Immature natural killer cell (primary cell): ENCODE results near the gene EPHB6. TPM values are rescaled to one million over a fixed set of nuclear protein-coding genes. Genes with fewer than 3 reads are reported as not detected.

ENCODE experiments used
- DNase-seq, 3 donors: peaks; one replicate each; pipeline ENCODE4 v3.0.0; 2022; ENCODE audit warnings: mixed read lengths in 1 of 3
- H3K27ac Mint-ChIP-seq, 6 donors: one replicate each; pipeline ENCODE4 v1.8.0; 2020; ENCODE audit warnings: mixed read lengths in 6 of 6, mild to moderate bottlenecking in 5 of 6, inconsistent platforms in 4 of 6, moderate library complexity in 3 of 6
- H3K27me3 Mint-ChIP-seq, 3 donors: one replicate each; pipeline ENCODE4 v1.8.0; 2020 to 2021; ENCODE audit warnings: low read depth in 3 of 3, mild to moderate bottlenecking in 3 of 3, mixed read lengths in 3 of 3, moderate library complexity in 3 of 3, inconsistent platforms in 1 of 3
- H3K36me3 Mint-ChIP-seq, 3 donors: one replicate each; pipeline ENCODE4 v1.8.0; 2020; ENCODE audit warnings: mixed read lengths in 3 of 3, inconsistent platforms in 2 of 3, mild to moderate bottlenecking in 2 of 3
- H3K4me1 Mint-ChIP-seq, 2 donors: one replicate each; pipeline ENCODE4 v1.8.0; 2020; ENCODE audit warnings: inconsistent platforms in 2 of 2, mild to moderate bottlenecking in 2 of 2, mixed read lengths in 2 of 2, moderate library complexity in 1 of 2
- H3K4me3 Mint-ChIP-seq, 5 donors: one replicate each; pipeline ENCODE4 v1.8.0; 2020; ENCODE audit warnings: mild to moderate bottlenecking in 5 of 5, mixed read lengths in 5 of 5, inconsistent platforms in 3 of 5, moderate library complexity in 3 of 5
- H3K9me3 Mint-ChIP-seq, 6 donors: one replicate each; pipeline ENCODE4 v1.8.0; 2020; ENCODE audit warnings: mild to moderate bottlenecking in 6 of 6, mixed read lengths in 6 of 6, inconsistent platforms in 4 of 6, moderate library complexity in 3 of 6
- polyA plus RNA-seq, 3 donors: library from polyadenylated mRNA; unstranded; fragments of 300-500 nt; fragmentation: Illumina TruSeq; gene quantifications; one replicate each; pipeline ENCODE4 v1.2.3, GENCODE V29; 2021

The EPHB6 gene
- polyA plus RNA-seq, 3 donors from 2014 or later: 2.4 to 3.8 (median 2.6) TPM

- no peaks in the 10 kb centered on the region for H3K4me1 Mint-ChIP-seq
- no peak for DNase-seq
- peaks cover 2 to 9% (median 7%) of the 10 kb centered on the region in 3 donors for H3K27me3 Mint-ChIP-seq
- no peaks in the 10 kb centered on the region for H3K9me3 Mint-ChIP-seq
- H3K4me3 Mint-ChIP-seq: no peak overlapping the region
- H3K36me3 Mint-ChIP-seq: no peaks in the 10 kb centered on the region
- H3K27ac Mint-ChIP-seq: no peak overlapping the region
Observed at GRCh38 chr7:142894112-142894984, 39.5 kb downstream of the EPHB6 start.

- no peak for DNase-seq
- H3K27me3 Mint-ChIP-seq: peaks cover 2 to 10% (median 5%) of the 10 kb centered on the region in 3 donors
- no peaks in the 10 kb centered on the region for H3K9me3 Mint-ChIP-seq
- H3K36me3 Mint-ChIP-seq: no peaks in the 10 kb centered on the region
- no peak overlapping the region for H3K27ac Mint-ChIP-seq
- H3K4me1 Mint-ChIP-seq: no peaks in the 10 kb centered on the region
- H3K4me3 Mint-ChIP-seq: no peak overlapping the region
Observed at GRCh38 chr7:142894985-142895593, 40.2 kb downstream of the EPHB6 start.

GRCh38 chr7:142896151-142896550 lies 41.3 kb downstream of the EPHB6 start:
- Mint-ChIP-seq H3K9me3 (no peaks in the 10 kb centered on the region), H3K36me3 (no peaks in the 10 kb centered on the region), H3K4me1 (no peaks in the 10 kb centered on the region), H3K27me3 (peaks cover 2 to 7% (median 3%) of the 10 kb centered on the region in 3 donors), H3K4me3 (no peak overlapping the region), H3K27ac (no peak overlapping the region)
- no peak for DNase-seq

- H3K9me3 Mint-ChIP-seq: no peaks in the 10 kb centered on the region
- H3K36me3 Mint-ChIP-seq: no peaks in the 10 kb centered on the region
- no peak overlapping the region for H3K27ac Mint-ChIP-seq
- DNase-seq: no peak
- H3K27me3 Mint-ChIP-seq: peaks cover 2 to 9% (median 3%) of the 10 kb centered on the region in 3 donors
- no peaks in the 10 kb centered on the region for H3K4me1 Mint-ChIP-seq
- H3K4me3 Mint-ChIP-seq: no peak overlapping the region
Observed at GRCh38 chr7:142896741-142897379, 42.0 kb downstream of the EPHB6 start.

GRCh38 chr7:142897691-142898090 lies 42.8 kb downstream of the EPHB6 start:
- Mint-ChIP-seq H3K27ac (no peak overlapping the region), H3K36me3 (no peaks in the 10 kb centered on the region), H3K9me3 (no peaks in the 10 kb centered on the region), H3K27me3 (peaks cover 2 to 14% (median 2%) of the 10 kb centered on the region in 3 donors), H3K4me3 (no peak overlapping the region), H3K4me1 (no peaks in the 10 kb centered on the region)
- no peak for DNase-seq

- no peak for DNase-seq
- H3K9me3 Mint-ChIP-seq: no peaks in the 10 kb centered on the region
- no peaks in the 10 kb centered on the region for H3K36me3 Mint-ChIP-seq
- no peaks in the 10 kb centered on the region for H3K4me1 Mint-ChIP-seq
- peaks cover 2 to 14% (median 2%) of the 10 kb centered on the region in 3 donors for H3K27me3 Mint-ChIP-seq
- H3K4me3 Mint-ChIP-seq: no peak overlapping the region
- no peak overlapping the region for H3K27ac Mint-ChIP-seq
Observed at GRCh38 chr7:142898377-142899170, 43.7 kb downstream of the EPHB6 start.

- no peak for DNase-seq
- H3K27me3 Mint-ChIP-seq: peaks cover 2 to 11% (median 2%) of the 10 kb centered on the region in 3 donors
- H3K4me3 Mint-ChIP-seq: no peak overlapping the region
- no peak overlapping the region for H3K27ac Mint-ChIP-seq
- H3K4me1 Mint-ChIP-seq: no peaks in the 10 kb centered on the region
- H3K9me3 Mint-ChIP-seq: no peaks in the 10 kb centered on the region
- H3K36me3 Mint-ChIP-seq: no peaks in the 10 kb centered on the region
Observed at GRCh38 chr7:142899661-142900060, 44.8 kb downstream of the EPHB6 start.

- Mint-ChIP-seq H3K4me1 (no peaks in the 10 kb centered on the region), H3K27me3 (peaks cover 2 to 13% (median 3%) of the 10 kb centered on the region in 3 donors), H3K27ac (no peak overlapping the region), H3K36me3 (no peaks in the 10 kb centered on the region), H3K9me3 (no peaks in the 10 kb centered on the region), H3K4me3 (no peak overlapping the region)
- DNase-seq: no peak
Observed at GRCh38 chr7:142901426-142902259, 46.8 kb downstream of the EPHB6 start.

GRCh38 chr7:142904128-142904527 lies 49.3 kb downstream of the EPHB6 start:
- H3K36me3 Mint-ChIP-seq: no peaks in the 10 kb centered on the region
- no peak overlapping the region for H3K4me3 Mint-ChIP-seq
- H3K9me3 Mint-ChIP-seq: no peaks in the 10 kb centered on the region
- DNase-seq: no peak
- H3K27me3 Mint-ChIP-seq: peaks cover 2 to 19% (median 2%) of the 10 kb centered on the region in 3 donors
- peaks cover 0 to 1% of the 10 kb centered on the region in 2 donors for H3K4me1 Mint-ChIP-seq
- no peak overlapping the region for H3K27ac Mint-ChIP-seq

- Mint-ChIP-seq H3K4me1 (peaks cover 0 to 1% of the 10 kb centered on the region in 2 donors), H3K36me3 (no peaks in the 10 kb centered on the region), H3K27me3 (peaks cover 2 to 15% (median 2%) of the 10 kb centered on the region in 3 donors), H3K9me3 (no peaks in the 10 kb centered on the region), H3K4me3 (no peak overlapping the region), H3K27ac (no peak overlapping the region)
- no peak for DNase-seq
Observed at GRCh38 chr7:142905759-142906158, 50.9 kb downstream of the EPHB6 start.

GRCh38 chr7:142906643-142907042 lies 51.8 kb downstream of the EPHB6 start:
- H3K36me3 Mint-ChIP-seq: no peaks in the 10 kb centered on the region
- H3K27ac Mint-ChIP-seq: no peak overlapping the region
- H3K27me3 Mint-ChIP-seq: peaks cover 2 to 15% (median 2%) of the 10 kb centered on the region in 3 donors
- no peak for DNase-seq
- H3K4me3 Mint-ChIP-seq: no peak overlapping the region
- no peaks in the 10 kb centered on the region for H3K9me3 Mint-ChIP-seq
- H3K4me1 Mint-ChIP-seq: peaks cover 0 to 1% of the 10 kb centered on the region in 2 donors

- Mint-ChIP-seq H3K4me1 (peaks cover 0 to 1% of the 10 kb centered on the region in 2 donors), H3K27me3 (peaks cover 2 to 8% (median 2%) of the 10 kb centered on the region in 3 donors), H3K36me3 (no peaks in the 10 kb centered on the region), H3K4me3 (no peak overlapping the region), H3K9me3 (no peaks in the 10 kb centered on the region), H3K27ac (no peak overlapping the region)
- DNase-seq: no peak
Observed at GRCh38 chr7:142908290-142908689, 53.4 kb downstream of the EPHB6 start.
